Spinal cord (tissue), 10 donors: ENCODE measurements around the gene ZNF740. TPM values are rescaled to one million over a fixed set of nuclear protein-coding genes. Genes with fewer than 3 reads are reported as not detected.

ENCODE experiments used
- DNase-seq, 6 donors: peaks; one replicate each; pipeline versions ENCODE4 v3.0.0 to v3.0.0-alpha.2; 2013 to 2015; ENCODE audit warnings: low spot score in 6 of 6, low read depth in 4 of 6
- H3K27ac ChIP-seq: one replicate; pipeline ENCODE4 v1.5.1; 2013; ENCODE audit warnings: low read depth, low read length, control low read depth
- H3K27me3 ChIP-seq: one replicate; pipeline ENCODE4 v1.6.1; 2013; ENCODE audit warnings: low read length; ENCODE audit not compliant: control insufficient read depth, insufficient read depth
- H3K36me3 ChIP-seq: one replicate; pipeline ENCODE4 v1.6.1; 2013; ENCODE audit warnings: low read length; ENCODE audit not compliant: control insufficient read depth, insufficient read depth
- H3K4me1 ChIP-seq: one replicate; pipeline ENCODE4 v1.6.1; 2013; ENCODE audit warnings: low read length; ENCODE audit not compliant: control insufficient read depth, insufficient read depth
- H3K4me3 ChIP-seq: one replicate; pipeline ENCODE4 v1.5.1; 2013; ENCODE audit warnings: low read depth, low read length, control low read depth
- H3K9me3 ChIP-seq: one replicate; pipeline ENCODE4 v1.6.1; 2013; ENCODE audit warnings: low read length; ENCODE audit not compliant: control insufficient read depth, insufficient read depth
- WGBS: methylation state at CpG from one replicate; pipeline ENCODE4 v1.1.5; 2013; ENCODE audit warnings: missing lambda C conversion rate; ENCODE audit not compliant: insufficient coverage; 5-methylcytosine and 5-hydroxymethylcytosine counted together
- polyA plus RNA-seq, 2 donors: library from polyadenylated mRNA; unstranded; fragments of 120-200 nt; gene quantifications; one replicate each; pipeline ENCODE4 v1.2.1, GENCODE V29; 2013; ENCODE audit not compliant: insufficient read length in 2 of 2
- total RNA-seq, 2 donors: library from RNA; depleted of rRNA in 1 of 2; stranded (reverse); fragments of 120-200 nt in 1 of 2; fragments of >200 nt in 1 of 2; gene quantifications; one replicate each; pipeline versions ENCODE4 v1.2.3 to v1.2.4, GENCODE V29; 2013 to 2014
- donor health status: healthy.

ZNF740 gene
- total and polyA plus RNA-seq, 4 donors: 20.1 to 46.4 (median 33.3) TPM

DNA sequence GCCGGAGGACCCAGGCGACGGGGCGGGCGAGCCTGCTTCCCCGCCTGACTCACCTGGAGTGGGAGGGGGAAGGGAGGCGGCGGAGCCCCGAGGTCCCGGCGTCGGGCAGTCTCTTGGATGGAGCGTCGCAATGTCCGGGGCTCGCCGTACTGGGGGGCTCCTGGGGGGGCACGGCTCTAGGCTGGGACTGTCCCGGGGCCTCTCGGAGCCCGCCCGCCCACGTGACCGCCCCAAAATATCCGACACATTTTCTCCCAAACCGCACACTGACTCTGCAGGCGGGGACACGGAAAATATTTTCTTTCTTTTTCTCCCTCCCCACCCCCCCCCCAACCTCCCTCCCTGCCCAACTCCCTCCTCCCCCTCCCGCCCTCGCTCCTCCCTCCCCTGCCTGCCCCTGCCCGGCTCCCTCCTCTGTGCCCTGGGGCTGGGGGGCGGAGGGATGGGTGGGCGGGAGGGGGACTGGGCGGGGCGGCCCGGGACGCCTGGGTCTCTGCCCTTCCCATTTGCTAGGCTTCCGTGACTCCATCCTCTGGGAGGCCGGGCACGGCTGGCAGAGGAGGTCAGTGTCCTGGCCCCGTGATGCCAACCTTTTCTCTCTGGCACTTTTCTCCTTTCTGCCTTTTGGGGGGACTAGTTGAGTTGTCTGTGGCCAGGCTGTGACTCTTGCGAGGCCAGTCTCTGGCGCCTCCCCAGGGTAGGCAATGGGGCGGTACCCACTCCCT lies 51.6 kb downstream of the ZNF740 start, which contains the start of gene RARG:
Gene RARG, minus strand, starts transcription at position 289 of the 725 bp plus-strand sequence. CDS start 4,664 bp downstream, outside the sequence.
- Histone ChIP-seq H3K4me3 (peak within 1 kb of the TSS; percentile 40), H3K36me3 (peaks cover 5% of the 10 kb centered on the region), H3K27me3 (peaks cover 17% of the 10 kb centered on the region), H3K27ac (peak within 1 kb of the TSS; percentile 69), H3K9me3 (no peaks in the 10 kb centered on the region), H3K4me1 (peaks cover 57% of the 10 kb centered on the region)
- DNase-seq: peak in 1 of 6 donors; percentile 55
- under 1% methylated on average over 29 of the region's 44 CpGs for WGBS

DNA sequence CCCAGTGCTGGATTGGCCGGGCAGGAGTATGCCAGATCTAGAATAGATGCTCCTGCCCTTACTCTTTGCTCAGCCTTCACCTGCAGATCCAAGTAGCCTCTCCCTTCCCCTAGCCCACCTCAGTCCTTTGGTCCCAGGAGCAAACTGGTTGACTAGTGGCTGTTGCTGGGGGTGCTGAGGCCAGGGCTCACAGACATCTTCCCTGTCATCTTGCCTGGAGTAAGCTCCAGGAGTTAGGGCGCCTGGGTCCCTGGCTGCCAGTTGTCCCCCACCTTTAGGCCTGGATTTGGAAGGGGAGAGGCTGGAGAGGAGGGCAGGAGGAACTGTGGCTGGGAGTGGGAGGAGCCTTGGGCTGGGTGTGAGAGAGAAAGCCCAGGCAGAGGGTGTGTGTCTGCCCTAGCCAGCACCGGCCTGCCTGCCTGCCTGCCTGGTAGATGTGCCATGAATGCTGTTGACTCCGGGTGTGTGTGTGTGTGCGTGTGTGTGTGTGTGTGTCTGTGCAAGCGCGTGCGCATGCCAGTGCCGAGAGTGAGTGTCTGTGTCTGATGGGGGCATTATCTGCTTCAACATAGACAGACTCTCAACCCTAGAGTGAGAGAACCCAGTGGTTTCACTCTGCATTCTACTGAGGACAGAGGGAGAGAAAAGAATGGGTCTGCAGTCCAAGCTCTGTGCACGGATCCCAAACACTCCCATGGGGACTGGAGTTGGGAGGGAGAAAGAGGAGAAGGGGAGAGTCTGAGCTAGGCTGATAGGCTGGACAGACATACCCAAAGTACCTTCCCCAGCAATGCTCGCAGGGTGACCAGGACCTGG lies 52.3 kb downstream of the ZNF740 start:
- peak overlapping the region; percentile 40 for H3K4me3 ChIP-seq
- H3K4me1 ChIP-seq: peaks cover 57% of the 10 kb centered on the region
- 31% methylated on average over 6 of the region's 11 CpGs for WGBS
- peaks cover 17% of the 10 kb centered on the region for H3K27me3 ChIP-seq
- H3K36me3 ChIP-seq: no peaks in the 10 kb centered on the region
- peak overlapping the region; percentile 73 for H3K27ac ChIP-seq
- DNase-seq: no peak
- H3K9me3 ChIP-seq: no peaks in the 10 kb centered on the region

DNA sequence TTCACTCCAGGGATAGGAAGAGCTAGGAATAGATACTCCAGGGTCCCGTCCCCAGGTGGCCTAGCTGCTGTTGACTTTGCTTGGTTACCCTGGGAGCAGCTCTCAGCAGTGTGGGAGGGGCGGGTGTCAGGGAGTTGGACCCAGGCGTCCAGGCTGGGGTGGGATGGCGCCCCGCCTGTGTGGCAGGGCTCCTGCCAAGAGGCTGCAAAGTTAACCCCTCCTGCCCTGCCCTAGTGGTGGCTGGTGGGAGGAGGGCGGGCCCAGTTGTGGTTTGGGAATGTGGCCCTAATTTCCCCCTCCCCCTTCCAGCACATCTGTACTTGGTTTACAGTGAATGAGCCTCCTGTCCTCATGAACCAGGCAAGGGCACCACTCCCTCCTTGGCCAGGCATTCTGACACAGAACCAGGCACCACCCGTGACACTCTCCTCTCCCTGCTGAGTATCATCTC lies 53.2 kb downstream of the ZNF740 start:
- Histone ChIP-seq H3K27me3 (peaks cover 17% of the 10 kb centered on the region), H3K4me3 (no peak overlapping the region), H3K9me3 (no peaks in the 10 kb centered on the region), H3K27ac (peak overlapping the region; percentile 73), H3K36me3 (no peaks in the 10 kb centered on the region), H3K4me1 (peaks cover 57% of the 10 kb centered on the region)
- DNase-seq: no peak
- WGBS: no CpG with 5 or more reads among the region's 7 CpGs

DNA sequence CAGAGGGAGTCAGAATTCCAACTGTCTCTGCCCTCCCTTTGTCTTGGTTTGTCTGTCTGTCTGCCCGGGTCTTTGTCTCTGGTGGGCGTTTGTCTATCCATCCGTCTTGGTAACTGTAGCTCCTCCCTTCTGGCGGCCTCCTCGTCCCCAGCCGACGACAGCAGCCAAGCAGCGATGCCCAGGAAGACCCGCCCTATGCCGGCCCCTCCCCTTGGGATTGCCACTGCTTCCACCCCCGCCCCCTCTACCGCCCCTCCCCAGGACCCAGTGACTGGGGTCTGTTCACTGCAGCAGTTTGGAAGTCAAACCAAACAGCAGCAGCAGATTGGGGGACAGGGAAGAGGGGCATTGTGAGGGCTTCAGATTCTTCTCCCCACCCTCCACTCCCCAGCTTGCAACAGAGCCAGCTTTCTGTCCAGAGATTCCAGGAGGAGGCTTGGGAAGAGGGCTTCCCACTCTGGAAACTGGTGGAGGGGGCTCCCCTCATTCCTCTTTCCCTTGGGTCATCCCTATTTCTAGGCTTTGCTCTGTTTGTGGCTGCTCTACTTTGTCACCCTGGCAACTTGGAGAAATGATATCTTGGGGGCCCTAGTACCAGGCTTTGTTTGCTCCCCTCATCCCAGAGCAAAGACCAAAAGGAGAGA lies 53.9 kb downstream of the ZNF740 start:
- Histone ChIP-seq H3K36me3 (no peaks in the 10 kb centered on the region), H3K4me1 (peaks cover 55% of the 10 kb centered on the region), H3K27ac (peak overlapping the region; percentile 73), H3K4me3 (no peak overlapping the region), H3K27me3 (peaks cover 17% of the 10 kb centered on the region), H3K9me3 (no peaks in the 10 kb centered on the region)
- WGBS: 3% methylated on average over 4 of the region's 12 CpGs
- peak in 2 of 6 donors; percentile 72 to 73 for DNase-seq

GRCh38 chr12:53235164-53235563 lies 54.6 kb downstream of the ZNF740 start:
- H3K27me3 ChIP-seq: peaks cover 17% of the 10 kb centered on the region
- WGBS: no CpG with 5 or more reads among the region's 3 CpGs
- H3K9me3 ChIP-seq: no peaks in the 10 kb centered on the region
- no peak overlapping the region for H3K27ac ChIP-seq
- no peak for DNase-seq
- peaks cover 50% of the 10 kb centered on the region for H3K4me1 ChIP-seq
- no peak overlapping the region for H3K4me3 ChIP-seq
- no peaks in the 10 kb centered on the region for H3K36me3 ChIP-seq

DNA sequence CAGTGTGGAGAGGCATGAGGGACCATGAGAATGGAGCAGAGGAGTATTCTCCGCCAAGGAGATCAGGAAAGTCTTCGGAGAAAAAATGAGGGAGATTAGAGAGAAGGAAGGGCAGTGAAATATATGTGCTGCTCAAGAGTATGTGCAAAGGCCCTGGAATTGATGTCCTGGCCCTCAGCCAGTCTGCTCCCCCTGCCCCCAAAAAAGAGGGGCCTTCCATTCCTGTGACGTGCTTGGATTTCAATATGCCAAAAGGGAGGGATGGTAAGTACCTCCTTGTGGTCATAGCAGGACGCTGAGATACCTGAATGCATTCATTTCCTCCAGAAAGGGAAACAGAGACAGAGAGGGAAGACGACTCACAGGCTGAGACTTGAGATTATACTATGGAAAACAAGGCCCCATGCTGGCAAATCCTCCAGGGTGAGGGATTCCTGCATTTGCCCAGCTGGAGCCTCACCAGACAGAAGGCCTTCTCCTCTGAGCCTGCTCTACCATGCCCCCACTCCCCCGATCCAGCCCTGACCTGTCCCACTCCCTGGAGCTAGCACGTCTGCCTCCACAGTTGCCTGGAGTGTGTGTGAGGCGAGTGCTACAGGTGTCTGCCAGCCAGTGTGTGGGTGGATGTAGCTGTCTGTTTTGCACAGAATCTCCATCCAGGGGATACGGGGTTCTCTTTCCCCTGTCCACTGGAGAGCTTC lies 55.4 kb downstream of the ZNF740 start:
- no peak overlapping the region for H3K27ac ChIP-seq
- H3K27me3 ChIP-seq: peaks cover 16% of the 10 kb centered on the region
- peaks cover 43% of the 10 kb centered on the region for H3K4me1 ChIP-seq
- H3K36me3 ChIP-seq: no peaks in the 10 kb centered on the region
- H3K4me3 ChIP-seq: no peak overlapping the region
- 67% methylated on average over 5 of the region's 9 CpGs for WGBS
- H3K9me3 ChIP-seq: no peaks in the 10 kb centered on the region
- DNase-seq: no peak

DNA sequence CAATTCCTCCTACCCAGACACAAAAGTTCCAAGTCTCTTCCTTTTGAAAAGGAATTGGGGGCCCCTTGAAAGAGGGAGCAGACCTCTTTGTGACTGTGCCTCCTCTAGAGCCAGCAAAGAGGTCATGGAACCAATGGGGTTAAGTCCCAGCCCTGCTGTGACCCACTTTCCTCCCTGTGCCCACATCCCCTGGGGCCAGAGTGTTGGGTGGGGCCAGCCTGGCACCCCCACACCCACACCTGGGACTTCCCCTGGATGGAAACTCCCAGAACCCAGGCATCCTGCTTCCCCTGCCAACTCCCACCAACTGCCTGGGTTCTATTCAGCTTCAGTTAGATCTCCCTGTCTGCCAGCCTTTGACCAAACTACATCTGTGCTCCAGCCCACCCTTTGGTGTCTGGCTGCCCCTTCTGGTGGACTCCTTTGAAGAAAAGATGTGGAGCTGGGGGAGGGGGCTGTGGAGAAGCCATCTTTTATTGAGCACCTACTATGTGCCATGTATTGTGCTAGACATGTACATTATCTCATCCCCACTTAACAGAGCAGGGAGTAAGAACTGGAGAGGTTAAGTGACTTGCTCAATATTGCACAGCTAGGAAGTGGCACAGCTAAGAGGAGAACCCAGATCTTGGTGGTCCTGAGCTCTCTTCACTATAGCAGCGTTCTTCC lies 56.1 kb downstream of the ZNF740 start:
- Histone ChIP-seq H3K9me3 (no peaks in the 10 kb centered on the region), H3K4me1 (peaks cover 36% of the 10 kb centered on the region), H3K36me3 (no peaks in the 10 kb centered on the region), H3K27ac (no peak overlapping the region), H3K4me3 (no peak overlapping the region), H3K27me3 (peaks cover 11% of the 10 kb centered on the region)
- WGBS: no CpG with 5 or more reads among the region's 1 CpG
- no peak for DNase-seq

- Histone ChIP-seq H3K4me3 (no peak overlapping the region), H3K27ac (no peak overlapping the region), H3K4me1 (peaks cover 6% of the 10 kb centered on the region), H3K9me3 (no peaks in the 10 kb centered on the region), H3K27me3 (peaks cover 2% of the 10 kb centered on the region), H3K36me3 (no peaks in the 10 kb centered on the region)
- WGBS: 94% methylated on average over 7 of the region's 10 CpGs
- no peak for DNase-seq
Measured at GRCh38 chr12:53239643-53240258, 59.2 kb downstream of the ZNF740 start.
